Measurements from ENCODE around the gene CEP128.

GRCh38 chr14:80809663-80810062 lies 131.9 kb downstream of the CEP128 start:
- TF ChIP-seq CTCF (IDR thresholded peaks at IDR 0.05) (no peak), POLR2A (IDR thresholded peaks at IDR 0.05) (no peak)

Measured in uterus (tissue), 2 donors.